Limb (tissue), 2 donors: Measurements from ENCODE around the gene CLIC2.
A peak's percentile ranks its signal among the peaks of the same experiment; 100 is the strongest.
"Not testable (repeated sequence)": the region's sequence is repeated elsewhere in the genome, so short reads cannot be mapped to it uniquely, and the experiment has no call there.

Experiments used
- DNase-seq, 2 donors: peaks; one replicate each; pipeline ENCODE4 v3.0.0-alpha.2; 2016; ENCODE audit errors: extremely low spot score in 2 of 2

CLIC2 gene

DNA sequence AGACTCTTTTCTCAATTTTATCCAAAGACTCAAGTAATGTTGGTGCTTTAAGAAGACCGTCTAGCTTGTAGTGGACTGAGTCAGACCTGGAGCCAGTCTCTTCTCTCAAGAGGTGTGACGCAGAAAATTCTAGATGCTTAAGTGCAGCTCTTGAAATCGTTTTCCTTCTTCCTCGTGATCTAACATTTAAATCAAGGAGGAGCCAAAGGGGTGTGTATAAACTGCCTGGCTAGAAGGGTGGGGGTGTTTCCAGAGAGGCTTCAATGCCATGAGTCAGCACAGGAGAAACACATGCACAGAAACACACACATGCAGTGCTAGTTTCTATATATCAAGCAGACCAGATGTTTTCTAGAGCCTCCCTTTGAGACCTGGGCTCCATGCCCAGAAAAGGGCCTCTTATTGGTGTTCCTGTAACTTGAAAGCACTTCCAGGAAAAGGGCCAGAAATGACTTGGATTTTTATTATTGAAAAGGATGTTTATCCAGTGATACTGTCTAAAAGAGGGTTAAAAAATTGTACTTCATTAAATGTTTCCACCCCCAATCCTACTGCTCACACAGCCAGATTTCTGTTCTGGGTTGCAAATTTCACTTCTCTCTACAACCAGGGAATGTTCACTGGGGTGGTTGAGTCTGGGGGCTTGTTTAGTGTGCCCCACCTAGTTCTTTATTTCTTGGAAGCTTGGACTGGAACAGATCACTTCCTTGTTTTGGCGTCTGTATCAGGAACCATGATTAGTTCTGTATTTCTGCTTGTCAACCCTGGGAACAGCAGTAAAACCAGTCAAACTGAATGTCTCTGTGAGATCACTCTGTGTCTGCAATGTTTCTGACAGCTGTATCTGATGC lies at the start of gene CLIC2:
Gene CLIC2 (minus strand): TSS at position 129 of the 851 bp plus-strand sequence. CDS start 187 bp downstream, outside the sequence.
- peak; percentile 24 to 39 for DNase-seq

DNA sequence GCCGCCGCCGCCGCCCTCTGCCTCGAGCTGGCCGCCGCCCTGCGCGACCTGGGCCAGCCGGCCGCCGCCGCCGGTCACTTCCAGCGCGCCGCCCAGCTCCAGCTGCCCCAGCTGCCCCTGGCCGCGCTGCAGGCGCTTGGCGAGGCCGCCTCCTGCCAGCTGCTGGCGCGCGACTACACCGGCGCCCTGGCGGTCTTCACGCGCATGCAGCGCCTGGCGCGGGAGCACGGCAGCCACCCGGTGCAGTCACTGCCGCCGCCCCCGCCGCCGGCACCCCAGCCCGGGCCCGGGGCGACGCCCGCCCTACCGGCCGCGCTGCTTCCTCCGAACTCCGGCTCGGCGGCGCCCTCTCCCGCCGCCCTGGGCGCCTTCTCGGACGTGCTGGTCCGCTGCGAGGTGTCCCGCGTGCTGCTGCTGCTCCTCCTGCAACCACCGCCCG lies 48.1 kb upstream of the CLIC2 start:
- DNase-seq: not testable (repeated sequence)

DNA sequence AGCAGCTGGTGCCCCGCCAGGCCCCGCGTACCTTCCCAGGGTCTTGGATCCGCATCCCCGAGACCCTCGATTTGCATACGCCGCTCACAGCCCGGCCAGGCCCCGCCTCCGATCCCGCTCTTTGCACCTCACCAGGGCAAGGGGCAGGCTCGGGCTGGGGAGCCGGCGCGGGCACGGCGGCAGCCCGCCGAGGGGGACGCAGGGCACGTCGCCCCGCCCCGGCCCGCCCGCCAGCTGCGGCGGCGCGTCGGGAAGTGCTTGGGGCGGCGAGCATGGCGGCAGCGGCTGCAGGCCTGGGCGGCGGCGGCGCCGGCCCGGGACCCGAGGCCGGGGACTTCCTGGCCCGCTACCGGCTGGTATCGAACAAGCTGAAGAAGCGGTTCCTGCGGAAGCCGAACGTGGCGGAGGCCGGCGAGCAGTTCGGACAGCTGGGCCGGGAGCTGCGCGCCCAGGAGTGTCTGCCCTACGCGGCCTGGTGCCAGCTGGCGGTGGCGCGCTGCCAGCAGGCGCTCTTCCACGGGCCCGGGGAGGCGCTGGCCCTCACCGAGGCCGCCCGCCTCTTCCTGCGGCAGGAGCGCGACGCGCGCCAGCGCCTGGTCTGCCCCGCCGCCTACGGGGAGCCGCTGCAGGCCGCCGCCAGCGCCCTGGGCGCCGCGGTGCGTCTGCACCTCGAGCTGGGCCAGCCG lies 47.6 kb upstream of the CLIC2 start, which contains the start of gene F8A2:
Gene F8A2 (plus strand): TSS at position 253 of the 686 bp plus-strand sequence. CDS start 20 bp downstream, at position 273.
- DNase-seq: not testable (repeated sequence)

DNA sequence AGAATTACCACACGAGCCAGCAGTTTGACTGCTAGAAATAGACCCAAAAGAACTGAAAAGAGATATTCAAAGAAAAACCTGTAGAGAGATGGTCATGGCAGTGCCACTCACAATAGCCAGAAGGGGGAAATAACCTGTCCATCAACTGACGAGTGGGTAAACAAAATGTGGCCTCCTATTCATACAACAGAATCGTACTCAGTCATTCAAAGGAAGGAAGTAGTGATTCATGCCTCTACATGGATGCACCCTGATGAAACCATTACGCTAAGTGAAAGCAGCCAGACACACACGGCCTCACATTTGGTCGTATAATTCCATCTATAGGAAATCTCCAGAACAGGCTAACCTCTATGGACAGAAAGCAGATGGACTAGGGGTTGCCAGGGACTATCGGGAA lies 45.4 kb upstream of the CLIC2 start:
- not testable (repeated sequence) for DNase-seq

DNA sequence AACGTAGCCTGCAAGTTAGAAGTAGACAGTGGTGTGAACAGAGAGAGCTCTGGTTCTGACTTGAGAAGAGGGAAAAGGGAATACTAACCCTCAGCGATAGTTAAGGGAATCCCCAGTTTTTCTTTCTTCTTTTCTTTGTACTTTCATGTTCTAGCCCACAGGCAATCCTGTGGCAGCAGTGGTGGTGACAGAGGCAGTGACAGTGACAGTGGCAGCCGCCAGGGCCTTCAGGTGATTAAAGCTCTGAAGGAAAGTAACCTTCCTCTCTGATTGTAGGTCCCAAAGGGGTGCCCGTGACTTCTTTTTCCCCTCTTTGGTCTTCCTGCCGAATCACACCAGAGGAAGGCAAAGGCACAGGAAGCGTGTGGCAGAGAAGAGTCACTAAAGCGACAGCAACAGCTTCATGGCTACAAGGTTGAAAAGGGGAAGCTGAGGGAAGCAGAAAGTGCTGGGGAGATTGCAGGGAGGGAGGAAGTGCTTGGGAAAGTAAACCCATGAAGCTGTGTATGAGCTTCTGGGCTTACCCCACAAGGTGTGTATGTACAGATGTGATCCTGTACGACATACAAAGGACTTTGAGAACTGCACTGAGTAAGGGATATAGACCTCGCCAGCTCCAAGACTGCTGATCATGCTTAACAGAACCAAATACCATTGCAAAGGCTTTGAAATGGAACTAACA lies 39.5 kb upstream of the CLIC2 start:
- DNase-seq: not testable (repeated sequence)

DNA sequence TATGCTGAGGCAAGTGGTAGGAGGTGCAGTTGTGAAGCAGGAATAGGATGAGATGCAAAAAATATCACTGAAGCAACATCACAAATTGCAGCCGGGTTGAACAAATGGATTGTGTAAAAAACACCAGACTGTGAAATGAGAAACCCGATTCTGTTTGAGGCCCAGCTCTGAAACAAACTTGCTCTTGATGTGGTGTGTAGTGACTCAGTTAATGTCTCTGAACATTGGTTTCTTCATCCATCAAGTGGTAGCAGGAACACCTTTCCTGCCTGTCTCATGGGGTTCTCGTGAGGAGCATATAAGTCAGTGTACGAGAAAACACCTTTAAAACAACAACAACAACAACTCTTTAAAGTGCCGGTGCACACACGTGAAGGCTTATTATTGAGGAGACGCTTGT lies 29.3 kb upstream of the CLIC2 start:
- not testable (repeated sequence) for DNase-seq

DNA sequence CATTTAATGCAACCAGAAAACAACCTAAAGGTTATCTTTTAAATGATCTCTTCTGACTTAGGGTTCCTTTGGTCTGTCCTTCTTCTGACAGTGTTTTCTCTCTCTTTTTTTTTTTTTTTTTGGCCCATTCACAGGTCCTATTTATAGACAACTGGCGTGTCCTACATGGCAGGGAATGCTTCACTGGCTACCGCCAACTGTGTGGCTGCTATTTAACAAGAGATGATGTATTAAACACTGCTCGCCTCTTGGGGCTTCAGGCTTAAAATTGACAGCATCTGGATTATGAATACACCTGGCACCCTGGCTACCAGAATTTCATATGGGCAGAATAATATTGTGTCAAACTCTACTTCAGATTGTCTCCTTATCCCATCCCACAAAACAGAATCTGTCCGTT lies 15.0 kb upstream of the CLIC2 start:
- DNase-seq: not testable (repeated sequence)

DNA sequence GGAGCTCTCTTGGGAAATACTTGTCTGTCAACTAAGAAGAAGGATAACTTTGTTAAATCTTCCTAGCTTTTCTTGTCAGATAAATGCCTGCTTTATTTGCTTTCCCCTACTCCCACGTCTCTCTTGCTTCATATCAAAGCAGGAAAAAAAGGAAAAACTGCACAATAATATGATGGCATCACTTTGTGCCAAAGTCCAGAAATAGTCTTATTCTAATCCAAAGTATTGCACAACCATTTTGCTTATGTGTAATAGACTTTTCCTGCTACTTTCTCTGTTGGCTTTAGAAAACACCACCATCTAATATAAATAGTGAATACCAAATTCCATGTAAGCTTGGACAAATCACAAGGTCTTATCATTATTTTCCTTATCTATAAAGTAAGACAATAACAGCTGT lies 11.3 kb upstream of the CLIC2 start:
- DNase-seq: not testable (repeated sequence)

DNA sequence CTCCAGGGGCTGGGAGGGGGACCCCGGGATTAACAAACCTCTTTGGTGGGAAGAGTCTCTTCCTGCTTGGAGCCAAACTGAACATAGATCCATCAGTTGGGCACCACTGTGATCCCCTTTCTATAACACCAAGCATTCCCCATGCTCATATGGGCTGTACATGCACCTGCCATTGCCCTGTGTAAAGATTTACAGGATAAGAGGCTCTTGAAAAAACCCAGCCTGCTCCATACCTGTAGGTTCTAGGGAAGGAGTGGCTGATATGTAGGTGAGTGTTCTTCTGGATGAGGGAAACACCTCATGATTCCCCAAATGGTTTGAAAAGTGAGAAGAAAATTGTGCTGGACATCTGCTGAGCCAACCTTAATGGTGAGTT lies 911 bp upstream of the CLIC2 start:
- DNase-seq: not testable (repeated sequence)

DNA sequence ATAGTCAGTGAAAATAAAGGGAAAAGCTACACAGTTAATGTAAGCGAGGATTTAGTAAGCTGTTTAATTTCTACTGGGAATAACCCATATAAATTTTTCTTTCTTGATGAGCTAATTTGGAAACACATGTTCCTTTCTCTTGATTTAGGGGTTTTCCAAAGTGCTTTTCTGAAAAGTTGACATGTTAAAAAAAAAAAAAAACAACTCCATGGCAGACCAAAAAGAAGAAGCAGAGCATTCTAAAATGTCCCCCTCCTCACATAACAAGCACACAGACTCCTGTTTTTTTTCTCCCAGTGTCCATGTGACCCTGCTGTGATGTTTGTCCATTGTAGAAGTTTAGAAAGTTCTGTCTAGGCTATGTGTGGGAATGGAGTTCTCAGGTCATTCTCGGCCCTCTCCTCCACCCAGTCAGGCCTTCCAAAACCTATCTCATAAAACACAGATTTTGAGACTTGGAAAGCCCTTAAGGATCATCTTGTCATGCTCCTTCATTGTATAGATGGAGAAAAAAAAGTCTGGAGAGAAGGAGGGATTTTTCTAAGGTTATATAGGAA lies 792 bp downstream of the CLIC2 start:
- DNase-seq: no peak

DNA sequence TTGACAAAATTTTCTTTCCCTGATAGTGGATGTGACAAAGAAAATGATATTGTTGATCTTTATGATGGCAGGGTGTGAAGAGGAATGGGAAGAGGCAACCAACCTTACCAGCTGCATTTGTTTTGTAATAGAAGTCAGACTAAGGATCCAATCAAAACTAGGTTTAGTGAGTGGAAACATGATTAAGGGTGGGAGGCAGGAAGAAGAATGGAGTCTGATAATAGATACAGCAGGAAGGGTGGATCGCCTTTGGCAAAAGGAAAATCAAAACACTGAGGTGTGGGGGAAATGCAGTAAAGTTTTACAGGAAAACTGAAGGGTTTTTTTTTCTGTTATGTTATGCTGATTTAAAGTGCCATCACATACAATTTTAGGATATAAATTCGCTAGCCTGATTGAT lies 3.4 kb downstream of the CLIC2 start:
- DNase-seq: no peak

DNA sequence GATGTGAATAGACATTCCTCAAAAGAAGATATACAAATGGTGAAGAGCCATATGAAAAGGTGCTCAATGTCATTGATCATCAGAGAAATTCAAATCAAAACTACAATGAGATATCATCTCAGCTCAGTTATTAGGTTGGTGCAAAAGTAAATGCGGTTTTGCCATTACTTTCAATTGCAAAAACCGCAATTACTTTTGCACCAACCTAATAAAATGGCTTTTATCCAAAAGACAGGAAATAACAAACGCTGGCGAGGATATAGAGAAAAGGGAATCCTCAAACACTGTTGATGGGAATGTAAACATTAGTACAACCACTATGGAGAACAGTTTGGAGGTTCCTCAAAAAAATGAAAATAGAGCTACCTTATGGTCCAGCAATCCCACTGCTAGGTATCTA lies 5.1 kb downstream of the CLIC2 start:
- no peak for DNase-seq

DNA sequence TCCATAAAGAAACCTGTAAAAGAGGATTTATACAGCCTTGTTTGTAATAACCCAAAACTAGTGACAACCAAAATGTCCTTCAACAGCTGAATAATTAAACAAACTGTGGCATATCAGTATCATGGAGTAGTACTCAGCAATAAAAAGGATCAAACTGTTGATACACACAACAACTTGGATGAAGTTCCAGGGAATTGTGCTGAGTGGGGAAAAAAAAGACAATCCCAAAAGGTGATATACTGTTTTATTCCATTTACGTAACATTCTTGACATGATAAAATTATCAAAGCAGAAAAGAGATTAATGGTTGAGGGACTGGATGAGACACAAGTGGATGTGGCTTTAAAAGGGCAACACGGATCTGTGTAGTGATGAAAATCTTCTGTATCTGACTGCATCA lies 7.8 kb downstream of the CLIC2 start:
- no peak for DNase-seq

DNA sequence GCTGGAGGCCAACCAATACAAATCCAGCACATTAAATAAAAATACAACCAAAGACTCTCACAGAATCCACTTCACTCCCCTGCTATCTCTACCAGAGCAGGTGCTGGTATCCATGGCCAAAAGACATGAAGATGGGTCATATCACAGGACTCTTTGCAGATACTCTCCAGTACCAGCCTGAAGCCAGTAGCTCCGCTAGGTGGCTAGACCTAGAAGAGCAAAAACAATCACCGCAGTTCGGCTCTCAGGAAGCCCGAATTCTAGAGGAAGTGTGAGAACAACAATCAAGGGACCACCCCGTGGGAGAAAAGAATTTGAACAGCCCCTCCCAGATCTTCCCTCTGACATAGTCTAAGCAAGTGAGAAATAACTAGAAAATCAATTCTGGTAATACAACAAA lies 20.2 kb downstream of the CLIC2 start:
- DNase-seq: no peak

DNA sequence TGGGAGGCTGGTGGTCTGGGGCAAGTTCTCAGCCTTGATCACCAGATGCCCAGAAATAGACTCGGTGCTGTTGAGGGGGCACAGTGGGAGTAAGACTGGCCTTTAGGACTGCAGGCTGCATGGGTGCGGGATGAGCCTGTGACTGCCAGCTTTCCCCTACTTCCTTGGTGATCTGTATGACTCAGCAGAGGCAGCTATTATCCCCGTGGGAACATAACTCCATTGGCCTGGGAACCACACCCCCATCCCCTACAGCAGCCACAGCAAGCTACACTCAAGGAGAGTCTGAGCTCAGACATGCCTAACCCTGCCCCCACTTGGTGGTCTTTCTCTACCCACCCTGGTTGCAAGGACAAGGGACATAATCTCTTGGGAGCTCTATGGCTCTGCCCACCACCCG lies 20.6 kb downstream of the CLIC2 start:
- DNase-seq: no peak

DNA sequence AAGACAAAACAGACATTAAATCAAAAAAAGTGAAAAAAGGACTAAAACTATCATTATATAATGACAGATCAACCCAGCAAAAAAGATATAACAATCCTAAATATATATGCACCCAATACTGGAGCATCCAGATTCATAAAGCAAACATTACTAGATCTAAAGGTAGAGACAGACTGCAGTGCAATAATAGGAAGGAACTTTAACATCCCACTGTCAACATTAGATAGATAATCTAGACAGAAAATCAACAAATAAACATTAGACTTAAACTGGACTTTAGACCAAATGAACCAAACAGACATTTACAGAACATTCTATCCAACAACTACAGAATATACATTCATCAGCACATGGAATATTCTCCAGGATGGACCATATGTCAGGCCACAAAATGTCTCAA lies 40.6 kb downstream of the CLIC2 start:
- DNase-seq: no peak

DNA sequence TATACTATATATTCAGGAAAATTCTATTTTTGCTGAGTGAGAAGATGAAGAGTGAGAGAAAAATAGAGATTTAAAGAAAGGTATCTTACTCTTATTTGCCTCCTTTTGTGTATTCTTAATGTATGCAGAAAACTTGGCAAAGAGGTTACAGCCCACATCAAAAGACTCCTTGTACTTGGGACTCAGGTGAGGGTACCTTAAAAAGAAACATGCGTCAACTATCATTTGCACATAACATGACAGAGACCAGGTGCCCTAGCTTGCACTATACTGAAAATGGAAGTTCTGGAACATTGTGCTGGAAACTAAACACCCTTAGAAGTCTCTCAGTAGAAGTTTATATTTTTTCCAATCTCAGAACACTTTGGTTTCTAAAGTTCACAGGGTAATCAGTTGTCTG lies 54.5 kb downstream of the CLIC2 start:
- no peak for DNase-seq

DNA sequence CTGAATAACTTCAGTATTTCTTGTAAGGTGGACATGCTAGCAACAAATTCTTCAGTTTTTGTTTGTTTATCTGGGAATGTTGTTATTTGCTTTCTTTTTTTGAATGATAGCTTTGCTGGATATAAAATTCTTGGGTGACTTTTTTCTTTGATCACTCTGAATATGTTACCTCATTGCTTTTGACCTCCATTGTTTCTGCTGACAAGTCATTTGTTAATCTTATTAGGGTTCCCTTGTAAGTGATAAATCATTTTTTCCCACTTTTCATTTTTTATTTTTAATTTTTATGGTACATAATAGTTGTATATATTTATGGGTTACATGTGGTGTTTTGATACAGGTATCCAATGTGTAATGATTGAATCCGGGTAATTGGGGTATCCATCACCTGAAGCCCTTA lies 63.4 kb downstream of the CLIC2 start:
- no peak for DNase-seq

DNA sequence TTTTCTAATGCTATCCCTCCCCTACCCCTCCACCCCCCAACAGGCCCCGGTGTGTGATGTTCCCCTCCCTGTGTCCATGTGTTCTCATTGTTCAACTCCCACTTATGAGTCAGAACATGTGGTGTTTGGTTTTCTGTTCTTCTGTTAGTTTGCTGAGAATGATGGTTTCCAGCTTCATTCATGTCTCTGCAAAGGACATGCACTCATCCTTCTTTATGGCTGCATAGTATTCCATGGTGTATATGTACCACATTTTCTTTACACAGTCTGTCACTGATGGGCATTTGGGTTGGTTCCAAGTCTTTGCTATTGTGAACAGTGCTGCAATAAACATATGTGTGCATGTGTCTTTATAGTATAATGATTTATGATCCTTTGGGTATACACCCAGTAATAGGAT lies 66.4 kb downstream of the CLIC2 start:
- not testable (repeated sequence) for DNase-seq

DNA sequence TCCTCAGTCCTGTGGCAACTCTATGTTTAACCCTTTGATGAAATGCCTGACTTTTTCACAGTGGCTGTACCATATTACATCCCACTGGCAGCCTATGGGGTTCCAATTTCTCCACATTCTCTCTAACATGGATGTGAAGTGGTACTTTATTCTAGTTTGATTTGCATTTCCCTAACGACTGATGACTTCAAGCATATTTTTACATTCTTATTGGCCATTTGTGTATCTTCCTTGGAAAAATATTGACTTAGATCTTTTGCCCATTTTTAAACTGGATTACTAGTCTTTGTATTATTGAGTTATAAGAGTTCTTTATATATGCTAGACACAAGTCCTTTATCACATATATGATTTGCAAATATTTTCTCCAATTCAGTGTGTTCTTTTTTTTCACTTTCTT lies 68.0 kb downstream of the CLIC2 start:
- DNase-seq: no peak

DNA sequence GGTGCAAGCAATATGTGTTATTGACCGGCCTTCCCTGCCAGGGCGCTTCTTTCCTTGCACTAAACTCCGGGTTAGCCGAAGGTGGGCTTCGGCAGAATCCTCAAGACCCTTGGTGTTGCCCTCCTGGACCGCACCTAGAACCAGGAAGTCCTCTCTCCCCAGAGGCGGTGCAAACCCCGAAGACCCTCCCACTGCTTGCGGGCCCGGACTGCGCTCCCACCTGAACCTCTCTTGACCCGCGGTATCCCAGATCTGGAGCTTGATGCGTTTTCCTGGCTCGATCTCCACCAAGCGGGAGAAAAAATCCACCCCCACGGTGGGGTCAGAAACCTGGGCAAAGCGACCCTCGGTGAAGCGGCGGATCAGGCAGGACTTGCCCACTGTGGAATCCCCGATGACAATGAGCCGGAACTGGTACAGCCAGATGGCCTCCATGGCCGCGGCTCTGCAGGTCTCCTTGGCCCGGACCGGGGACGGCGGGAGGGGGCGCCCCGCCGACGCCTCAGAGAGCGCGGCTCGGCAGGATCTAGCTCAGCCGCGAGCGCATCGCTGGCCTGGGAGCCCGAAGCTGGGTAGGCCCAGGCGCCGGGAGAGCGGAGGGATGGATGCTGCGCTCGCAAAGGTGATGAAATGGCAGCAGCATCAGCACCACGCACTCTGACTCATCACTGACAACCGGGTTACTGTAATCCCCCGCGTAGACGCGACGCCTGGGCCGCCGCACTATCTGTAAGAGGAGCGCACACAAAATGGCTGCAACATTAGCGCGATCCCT lies 70.4 kb downstream of the CLIC2 start, which contains the start of gene RAB39B:
Gene RAB39B (minus strand): TSS at position 638 of the 775 bp plus-strand sequence. CDS start 203 bp downstream, at position 435.
- peak; percentile 30 to 59 for DNase-seq
